Measurements from ENCODE around the gene SRCIN1. TPM values are rescaled to one million over a fixed set of nuclear protein-coding genes. Genes with fewer than 3 reads are reported as not detected.

Gene SRCIN1
- total RNA-seq, 1 experiment from 2014 or later: 2.6 TPM

DNA sequence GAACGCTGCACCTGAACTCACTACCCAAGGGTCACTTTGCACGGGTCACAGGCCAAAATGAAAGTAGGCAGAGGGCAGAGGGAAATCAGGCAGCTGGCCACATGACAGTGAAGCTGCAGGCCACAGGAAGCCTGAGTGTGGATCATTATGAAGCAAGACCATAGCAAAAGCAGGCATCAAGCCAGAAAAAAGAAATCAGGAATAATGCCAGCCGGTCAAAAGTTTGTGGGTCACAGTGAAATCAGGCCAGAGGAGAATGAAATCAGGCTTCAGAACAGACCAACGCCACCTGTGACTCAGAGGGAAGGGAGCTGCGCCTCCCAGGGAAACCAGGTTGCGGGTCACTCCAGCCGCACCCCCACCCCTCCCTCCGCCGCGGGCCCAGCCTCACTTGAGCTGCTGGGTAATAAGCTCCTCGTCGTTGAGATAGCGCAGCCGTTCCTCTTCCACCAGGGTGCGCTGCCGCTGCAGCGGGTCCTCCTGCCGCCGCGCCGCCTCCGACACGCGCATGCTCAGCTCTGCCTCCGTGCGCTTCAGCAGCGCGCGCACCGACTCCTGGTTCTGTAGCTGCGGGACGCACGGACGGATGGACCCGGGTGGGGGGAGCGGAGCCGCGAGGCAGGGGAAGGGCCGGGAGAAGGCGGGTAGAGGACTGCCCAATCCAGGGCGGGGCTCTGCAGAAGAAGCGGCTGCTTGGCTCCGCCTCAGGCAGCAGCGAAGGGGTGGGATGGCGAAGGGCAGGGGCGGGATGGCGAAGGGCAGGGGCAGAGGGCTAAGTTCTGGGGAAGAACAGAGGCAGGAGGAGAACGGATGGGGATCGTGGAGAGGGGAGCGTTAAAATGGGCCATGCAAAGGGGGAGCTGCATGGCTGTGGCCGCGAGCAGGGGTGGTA, 47.7 kb downstream of the SRCIN1 start:
- ChIA-PET CTCF (interaction anchor here (0.5 to 1.4 kb wide), 17 partner anchors 14 to 273 kb away, joined by 3 to 36 read pairs (median 5); no protein-coding TSS in a partner anchor), POLR2A (ENCODE audit: unreplicated experiment) (interaction anchor here (0.6 kb wide), 2 partner anchors 8 to 37 kb away, joined by 3 to 4 read pairs; no protein-coding TSS in a partner anchor)
- peak overlapping the region; percentile 33 for H3K9ac ChIP-seq (ENCODE audit: low read length)
- intact Hi-C loops (cut with micrococcal nuclease): loop anchor here (1.0 kb wide), 2 partner anchors 26 to 109 kb away; no protein-coding TSS in a partner anchor
- H3K4me2 ChIP-seq (ENCODE audit: low read length): peak overlapping the region; percentile 77
- H3K9me2 ChIP-seq (replicated peaks; ENCODE audit: low read length): no peaks in the 10 kb centered on the region
- no peaks in the 10 kb centered on the region for H3K79me2 ChIP-seq (ENCODE audit: low read length)
- H2AFZ ChIP-seq (ENCODE audit: low read length): peak overlapping the region; percentile 83; the same call in 1 of the 2 replicates
- no peaks in the 10 kb centered on the region for H3K27me3 ChIP-seq (ENCODE audit: low read length)
- no peaks in the 10 kb centered on the region for H3F3A ChIP-seq (ENCODE audit: low read length, unreplicated experiment)
- H3K27ac ChIP-seq (ENCODE audit: low read length): peak overlapping the region; percentile 80
- ATAC-seq (peak; percentile 92), DNase-seq (peak; percentile 94)
- no peaks in the 10 kb centered on the region for H3K36me3 ChIP-seq (ENCODE audit: low read depth, low read length)
- no peaks in the 10 kb centered on the region for H3K9me3 ChIP-seq (ENCODE audit: low read length)
- BruUV-seq (replicated peaks): no TSS peak
- TF ChIP-seq EZH2 (IDR thresholded peaks at IDR 0.05; ENCODE audit: low read length, unreplicated experiment) (no peak), EZH2phosphoT487 (IDR thresholded peaks at IDR 0.05; ENCODE audit: borderline replicate concordance, low read length) (no peak)
- TF ChIP-seq, protein P1, sequence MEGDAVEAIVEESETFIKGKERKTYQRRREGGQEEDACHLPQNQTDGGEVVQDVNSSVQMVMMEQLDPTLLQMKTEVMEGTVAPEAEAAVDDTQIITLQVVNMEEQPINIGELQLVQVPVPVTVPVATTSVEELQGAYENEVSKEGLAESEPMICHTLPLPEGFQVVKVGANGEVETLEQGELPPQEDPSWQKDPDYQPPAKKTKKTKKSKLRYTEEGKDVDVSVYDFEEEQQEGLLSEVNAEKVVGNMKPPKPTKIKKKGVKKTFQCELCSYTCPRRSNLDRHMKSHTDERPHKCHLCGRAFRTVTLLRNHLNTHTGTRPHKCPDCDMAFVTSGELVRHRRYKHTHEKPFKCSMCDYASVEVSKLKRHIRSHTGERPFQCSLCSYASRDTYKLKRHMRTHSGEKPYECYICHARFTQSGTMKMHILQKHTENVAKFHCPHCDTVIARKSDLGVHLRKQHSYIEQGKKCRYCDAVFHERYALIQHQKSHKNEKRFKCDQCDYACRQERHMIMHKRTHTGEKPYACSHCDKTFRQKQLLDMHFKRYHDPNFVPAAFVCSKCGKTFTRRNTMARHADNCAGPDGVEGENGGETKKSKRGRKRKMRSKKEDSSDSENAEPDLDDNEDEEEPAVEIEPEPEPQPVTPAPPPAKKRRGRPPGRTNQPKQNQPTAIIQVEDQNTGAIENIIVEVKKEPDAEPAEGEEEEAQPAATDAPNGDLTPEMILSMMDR (conservative IDR thresholded peaks at IDR 0.05; ENCODE audit: low read depth, low read length): peak; percentile 75
- peaks cover 39% of the 10 kb centered on the region for H3K4me1 ChIP-seq (ENCODE audit: insufficient read depth, low read length)
- no peaks in the 10 kb centered on the region for H4K20me1 ChIP-seq (ENCODE audit: low read length)
- peak overlapping the region; percentile 50; the same call in 1 of the 2 replicates for H3K4me3 ChIP-seq (ENCODE audit: low read length)

DNA sequence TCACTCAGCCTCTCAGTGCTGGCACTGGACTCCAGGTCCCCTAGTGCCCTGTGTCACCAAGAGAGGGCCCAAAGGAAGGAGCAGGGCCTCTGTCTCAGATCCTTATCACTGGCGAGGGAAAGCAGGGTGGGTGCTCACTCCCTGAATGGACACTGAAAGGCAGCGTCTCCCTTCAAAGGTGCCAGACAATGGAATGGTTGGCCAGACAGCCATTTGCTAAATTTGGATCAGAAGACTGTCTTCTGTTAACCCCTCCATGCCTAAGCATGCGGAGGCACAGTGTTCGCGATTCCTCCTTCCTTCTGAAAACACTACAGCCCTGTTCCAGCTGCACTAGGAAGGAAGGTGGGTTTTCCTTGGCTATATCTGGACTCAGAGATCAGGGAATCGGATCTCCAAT, 48.4 kb downstream of the SRCIN1 start:
- H3K9me3 ChIP-seq (ENCODE audit: low read length): no peaks in the 10 kb centered on the region
- H3K9me2 ChIP-seq (replicated peaks; ENCODE audit: low read length): no peaks in the 10 kb centered on the region
- TF ChIP-seq, protein P1 (conservative IDR thresholded peaks at IDR 0.05; ENCODE audit: low read depth, low read length): no peak
- no peak for TF ChIP-seq EZH2 (IDR thresholded peaks at IDR 0.05; ENCODE audit: low read length, unreplicated experiment)
- no peak for TF ChIP-seq EZH2phosphoT487 (IDR thresholded peaks at IDR 0.05; ENCODE audit: borderline replicate concordance, low read length)
- no peak for ATAC-seq
- BruUV-seq (replicated peaks): no TSS peak
- CTCF ChIA-PET: interaction anchor here (0.5 to 1.4 kb wide), 13 partner anchors 13 to 257 kb away, joined by 3 to 36 read pairs (median 6); no protein-coding TSS in a partner anchor
- peak overlapping the region; percentile 80 for H3K27ac ChIP-seq (ENCODE audit: low read length)
- H3F3A ChIP-seq (ENCODE audit: low read length, unreplicated experiment): no peaks in the 10 kb centered on the region
- peaks cover 39% of the 10 kb centered on the region for H3K4me1 ChIP-seq (ENCODE audit: insufficient read depth, low read length)
- no peak for DNase-seq
- H3K4me2 ChIP-seq (ENCODE audit: low read length): peak overlapping the region; percentile 37
- POLR2A ChIA-PET (ENCODE audit: unreplicated experiment): interaction anchor here (0.6 kb wide), 1 partner anchor 8 kb away, joined by 4 read pairs; no protein-coding TSS in a partner anchor
- peak overlapping the region; percentile 14; the same call in 1 of the 2 replicates for H3K4me3 ChIP-seq (ENCODE audit: low read length)
- no peaks in the 10 kb centered on the region for H3K79me2 ChIP-seq (ENCODE audit: low read length)
- H3K27me3 ChIP-seq (ENCODE audit: low read length): no peaks in the 10 kb centered on the region
- H3K36me3 ChIP-seq (ENCODE audit: low read depth, low read length): no peaks in the 10 kb centered on the region
- H4K20me1 ChIP-seq (ENCODE audit: low read length): no peaks in the 10 kb centered on the region
- H2AFZ ChIP-seq (ENCODE audit: low read length): 0 out of 2 replicates have a peak overlapping the region, but pooled peaks have one; percentile 20
- intact Hi-C loops (cut with micrococcal nuclease): no loop called here
- H3K9ac ChIP-seq (ENCODE audit: low read length): peak overlapping the region; percentile 33

Measured in PC-3 (cell line).